ENCODE measurements around the gene PIM3. TPM values are rescaled to one million over a fixed set of nuclear protein-coding genes. Genes with fewer than 3 reads are reported as not detected.

The PIM3 gene
- total RNA-seq, 1 experiment from 2014 or later = 58.2 TPM

DNA sequence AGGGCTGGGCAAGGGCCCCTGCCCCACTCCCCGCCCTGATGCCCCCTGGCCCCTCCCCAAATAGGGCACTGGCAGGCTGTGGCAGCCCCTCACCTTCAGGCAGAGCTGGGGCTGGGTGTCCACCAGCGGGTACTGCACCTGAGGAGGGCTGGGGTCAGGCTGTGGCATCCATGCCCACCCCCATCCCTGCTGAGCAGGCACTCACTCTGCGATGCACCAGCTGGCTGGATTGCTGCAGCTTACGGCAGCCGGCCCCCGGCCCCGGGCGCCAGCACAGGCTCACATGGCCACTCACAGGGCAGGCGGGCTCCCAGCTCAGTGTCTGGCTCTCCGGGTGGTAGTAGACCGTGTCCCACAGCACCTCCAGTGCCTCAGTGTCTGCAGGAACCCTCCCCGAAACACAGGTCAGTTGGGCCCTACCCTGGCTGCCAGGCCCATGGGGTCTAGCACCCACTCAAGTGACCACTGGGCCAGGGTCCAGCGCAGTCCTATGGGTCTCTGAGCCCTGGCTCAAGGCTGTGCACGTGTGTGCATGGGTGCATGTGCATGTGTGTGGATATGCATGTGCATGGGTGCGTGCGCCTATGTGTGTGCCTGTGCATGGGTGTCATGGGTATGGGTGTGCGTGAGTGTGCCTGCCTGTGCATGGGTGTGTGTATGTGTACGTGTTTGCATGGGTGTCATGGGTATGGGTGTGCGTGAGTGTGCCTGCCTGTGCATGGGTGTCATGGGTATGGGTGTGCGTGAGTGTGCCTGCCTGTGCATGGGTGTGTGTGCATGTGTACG lies 37.6 kb downstream of the PIM3 start:
- no TSS peak for BruUV-seq (replicated peaks)
- H3K27ac ChIP-seq (ENCODE audit: low read length) = no peak overlapping the region
- POLR2A ChIA-PET = no interaction called here
- no peaks in the 10 kb centered on the region for H3K27me3 ChIP-seq (ENCODE audit: control insufficient read depth, insufficient read depth, low read length)
- TF ChIP-seq CTCF (IDR thresholded peaks at IDR 0.05) = no peak
- no peak for TF ChIP-seq SIN3A (IDR thresholded peaks at IDR 0.05; ENCODE audit: borderline replicate concordance, insufficient read depth, low read depth, low read length)
- no peak for TF ChIP-seq POLR2AphosphoS5 (IDR thresholded peaks at IDR 0.05; ENCODE audit: low read depth, low read length)
- TF ChIP-seq TCF7L2 (IDR thresholded peaks at IDR 0.05; ENCODE audit: low read depth, low read length) = no peak
- TF ChIP-seq, protein P1, sequence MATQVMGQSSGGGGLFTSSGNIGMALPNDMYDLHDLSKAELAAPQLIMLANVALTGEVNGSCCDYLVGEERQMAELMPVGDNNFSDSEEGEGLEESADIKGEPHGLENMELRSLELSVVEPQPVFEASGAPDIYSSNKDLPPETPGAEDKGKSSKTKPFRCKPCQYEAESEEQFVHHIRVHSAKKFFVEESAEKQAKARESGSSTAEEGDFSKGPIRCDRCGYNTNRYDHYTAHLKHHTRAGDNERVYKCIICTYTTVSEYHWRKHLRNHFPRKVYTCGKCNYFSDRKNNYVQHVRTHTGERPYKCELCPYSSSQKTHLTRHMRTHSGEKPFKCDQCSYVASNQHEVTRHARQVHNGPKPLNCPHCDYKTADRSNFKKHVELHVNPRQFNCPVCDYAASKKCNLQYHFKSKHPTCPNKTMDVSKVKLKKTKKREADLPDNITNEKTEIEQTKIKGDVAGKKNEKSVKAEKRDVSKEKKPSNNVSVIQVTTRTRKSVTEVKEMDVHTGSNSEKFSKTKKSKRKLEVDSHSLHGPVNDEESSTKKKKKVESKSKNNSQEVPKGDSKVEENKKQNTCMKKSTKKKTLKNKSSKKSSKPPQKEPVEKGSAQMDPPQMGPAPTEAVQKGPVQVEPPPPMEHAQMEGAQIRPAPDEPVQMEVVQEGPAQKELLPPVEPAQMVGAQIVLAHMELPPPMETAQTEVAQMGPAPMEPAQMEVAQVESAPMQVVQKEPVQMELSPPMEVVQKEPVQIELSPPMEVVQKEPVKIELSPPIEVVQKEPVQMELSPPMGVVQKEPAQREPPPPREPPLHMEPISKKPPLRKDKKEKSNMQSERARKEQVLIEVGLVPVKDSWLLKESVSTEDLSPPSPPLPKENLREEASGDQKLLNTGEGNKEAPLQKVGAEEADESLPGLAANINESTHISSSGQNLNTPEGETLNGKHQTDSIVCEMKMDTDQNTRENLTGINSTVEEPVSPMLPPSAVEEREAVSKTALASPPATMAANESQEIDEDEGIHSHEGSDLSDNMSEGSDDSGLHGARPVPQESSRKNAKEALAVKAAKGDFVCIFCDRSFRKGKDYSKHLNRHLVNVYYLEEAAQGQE (IDR thresholded peaks at IDR 0.05; ENCODE audit: insufficient read depth in 1 of 2, low read depth in 2 of 2, low read length in 1 of 2) = no peak
- DNase-seq (ENCODE audit: low read depth, low spot score) = no peak
- in situ Hi-C loops (cut with HindIII; ENCODE audit: low pct_unique_long_range_greater_than_20kb, low sequenced_read_pairs) (no loop called here), intact Hi-C loops (cut with micrococcal nuclease; ENCODE audit: unreplicated experiment) (no loop called here)
- H3K36me3 ChIP-seq (ENCODE audit: control insufficient read depth, insufficient read depth, low read length) = no peaks in the 10 kb centered on the region
- no peak for ATAC-seq
- CTCF ChIA-PET = no interaction called here
- H3K4me3 ChIP-seq (ENCODE audit: low read depth in 2 of 2, low read length in 2 of 2) = no peak overlapping the region
- H3K4me1 ChIP-seq (ENCODE audit: control insufficient read depth, insufficient read depth, low read length) = peaks cover 24% of the 10 kb centered on the region
- no peaks in the 10 kb centered on the region for H3K9me3 ChIP-seq (ENCODE audit: control insufficient read depth, insufficient read depth, low read depth, low read length)

DNA sequence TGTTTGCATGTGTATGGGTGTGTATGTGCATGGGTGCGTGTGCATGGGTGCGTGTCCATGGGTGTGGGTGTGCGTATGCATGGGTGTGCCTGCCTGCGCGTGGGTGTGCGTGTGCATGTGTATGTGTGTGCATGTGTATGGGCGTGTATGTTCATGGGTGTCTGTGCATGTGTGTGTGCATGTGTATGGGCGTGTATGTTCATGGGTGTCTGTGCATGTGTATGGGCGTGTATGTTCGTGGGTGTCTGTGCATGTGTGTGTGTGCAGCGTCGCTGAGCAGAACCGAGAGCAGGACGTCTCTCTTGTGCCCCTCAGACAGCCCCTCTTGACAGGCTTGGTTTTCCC lies 38.1 kb downstream of the PIM3 start:
- intact Hi-C loops (cut with micrococcal nuclease; ENCODE audit: unreplicated experiment) = no loop called here
- Histone ChIP-seq H3K36me3 (ENCODE audit: control insufficient read depth, insufficient read depth, low read length) (no peaks in the 10 kb centered on the region), H3K27ac (ENCODE audit: low read length) (no peak overlapping the region), H3K27me3 (ENCODE audit: control insufficient read depth, insufficient read depth, low read length) (no peaks in the 10 kb centered on the region), H3K9me3 (ENCODE audit: control insufficient read depth, insufficient read depth, low read depth, low read length) (no peaks in the 10 kb centered on the region), H3K4me1 (ENCODE audit: control insufficient read depth, insufficient read depth, low read length) (peaks cover 21% of the 10 kb centered on the region), H3K4me3 (ENCODE audit: low read depth in 2 of 2, low read length in 2 of 2) (no peak overlapping the region)
- DNase-seq (ENCODE audit: low read depth, low spot score) = no peak
- CTCF ChIA-PET = no interaction called here
- TF ChIP-seq, protein P1 (IDR thresholded peaks at IDR 0.05; ENCODE audit: insufficient read depth in 1 of 2, low read depth in 2 of 2, low read length in 1 of 2) = no peak
- TF ChIP-seq SIN3A (IDR thresholded peaks at IDR 0.05; ENCODE audit: borderline replicate concordance, insufficient read depth, low read depth, low read length) (no peak), POLR2AphosphoS5 (IDR thresholded peaks at IDR 0.05; ENCODE audit: low read depth, low read length) (no peak), TCF7L2 (IDR thresholded peaks at IDR 0.05; ENCODE audit: low read depth, low read length) (no peak), CTCF (IDR thresholded peaks at IDR 0.05) (no peak)
- in situ Hi-C loops (cut with HindIII; ENCODE audit: low pct_unique_long_range_greater_than_20kb, low sequenced_read_pairs) = no loop called here
- BruUV-seq (replicated peaks) = no TSS peak
- no peak for ATAC-seq
- POLR2A ChIA-PET = no interaction called here
